ENCODE data around the gene PRDX3. TPM values are rescaled to one million over a fixed set of nuclear protein-coding genes. Genes with fewer than 3 reads are reported as not detected.

PRDX3 gene
- total RNA-seq, 6 experiments from 2014 or later = 171 to 235 (median 194) TPM

DNA sequence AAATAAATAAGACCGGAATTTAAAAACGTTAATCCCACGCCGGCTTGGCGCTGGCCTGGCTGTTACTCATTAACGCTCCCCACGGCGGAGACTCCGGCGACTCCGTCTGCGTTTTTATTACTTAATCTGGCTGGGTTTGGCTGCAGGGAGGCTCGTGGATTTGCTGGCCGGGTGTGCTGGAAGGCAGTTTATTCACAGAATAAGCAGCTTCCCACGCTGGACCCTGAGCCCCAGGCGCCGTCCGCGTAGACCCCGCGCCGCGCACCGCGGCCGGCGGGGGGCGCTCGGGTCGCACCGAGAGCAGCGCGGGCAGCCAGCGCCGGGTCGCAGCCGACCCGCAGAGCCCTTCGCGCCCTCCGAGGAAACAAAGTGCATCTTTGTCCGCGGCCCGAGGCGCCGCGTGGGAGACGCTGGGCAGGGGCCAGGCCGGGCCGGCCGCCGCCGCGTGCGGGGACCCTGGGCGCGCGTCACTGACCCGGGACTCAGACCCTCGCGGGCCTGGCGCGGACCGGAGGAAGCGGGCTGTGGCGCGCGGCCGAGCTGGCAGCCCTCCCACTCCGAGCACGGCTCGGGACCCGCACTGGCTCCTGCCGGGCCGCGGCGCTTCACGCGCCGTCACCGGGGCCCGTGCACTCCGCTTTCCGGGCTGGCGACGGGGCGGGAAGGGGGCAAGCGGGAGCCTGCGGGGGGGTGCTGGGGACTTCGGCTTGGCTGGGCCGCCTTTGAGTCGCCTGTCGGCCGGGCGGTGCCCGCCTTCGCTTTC is 28.2 kb upstream of the PRDX3 start:
- peak overlapping the region; percentile 97 to 99 (median 97) for H3K27ac ChIP-seq
- H3K4me3 ChIP-seq = peak overlapping the region; percentile 61 to 88 (median 84)
- intact Hi-C loops (cut with DNase I) = loop anchor here in 1 of 2 donors (10.0 kb wide), 1 partner anchor 208 kb away; no protein-coding TSS in a partner anchor
- ATAC-seq = peak; percentile 61 to 73 (median 70)
- WGBS (ENCODE audit: insufficient coverage, low coverage, low lambda C conversion rate, missing lambda C conversion rate) = 0% methylated on average over 17 of the region's 97 CpGs
- TF ChIP-seq POLR2A (IDR thresholded peaks at IDR 0.05) = no peak
- TF ChIP-seq, protein P1, sequence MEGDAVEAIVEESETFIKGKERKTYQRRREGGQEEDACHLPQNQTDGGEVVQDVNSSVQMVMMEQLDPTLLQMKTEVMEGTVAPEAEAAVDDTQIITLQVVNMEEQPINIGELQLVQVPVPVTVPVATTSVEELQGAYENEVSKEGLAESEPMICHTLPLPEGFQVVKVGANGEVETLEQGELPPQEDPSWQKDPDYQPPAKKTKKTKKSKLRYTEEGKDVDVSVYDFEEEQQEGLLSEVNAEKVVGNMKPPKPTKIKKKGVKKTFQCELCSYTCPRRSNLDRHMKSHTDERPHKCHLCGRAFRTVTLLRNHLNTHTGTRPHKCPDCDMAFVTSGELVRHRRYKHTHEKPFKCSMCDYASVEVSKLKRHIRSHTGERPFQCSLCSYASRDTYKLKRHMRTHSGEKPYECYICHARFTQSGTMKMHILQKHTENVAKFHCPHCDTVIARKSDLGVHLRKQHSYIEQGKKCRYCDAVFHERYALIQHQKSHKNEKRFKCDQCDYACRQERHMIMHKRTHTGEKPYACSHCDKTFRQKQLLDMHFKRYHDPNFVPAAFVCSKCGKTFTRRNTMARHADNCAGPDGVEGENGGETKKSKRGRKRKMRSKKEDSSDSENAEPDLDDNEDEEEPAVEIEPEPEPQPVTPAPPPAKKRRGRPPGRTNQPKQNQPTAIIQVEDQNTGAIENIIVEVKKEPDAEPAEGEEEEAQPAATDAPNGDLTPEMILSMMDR (IDR thresholded peaks at IDR 0.05) = peak; percentile 70 to 98 (median 84)
- peaks cover 0 to 9% (median 3%) of the 10 kb centered on the region in 4 donors for H3K4me1 ChIP-seq
- no peaks in the 10 kb centered on the region for H3K36me3 ChIP-seq
- no peaks in the 10 kb centered on the region for H3K27me3 ChIP-seq
- peak; percentile 75 to 80 (median 76) for DNase-seq
- H3K9me3 ChIP-seq = no peaks in the 10 kb centered on the region

DNA sequence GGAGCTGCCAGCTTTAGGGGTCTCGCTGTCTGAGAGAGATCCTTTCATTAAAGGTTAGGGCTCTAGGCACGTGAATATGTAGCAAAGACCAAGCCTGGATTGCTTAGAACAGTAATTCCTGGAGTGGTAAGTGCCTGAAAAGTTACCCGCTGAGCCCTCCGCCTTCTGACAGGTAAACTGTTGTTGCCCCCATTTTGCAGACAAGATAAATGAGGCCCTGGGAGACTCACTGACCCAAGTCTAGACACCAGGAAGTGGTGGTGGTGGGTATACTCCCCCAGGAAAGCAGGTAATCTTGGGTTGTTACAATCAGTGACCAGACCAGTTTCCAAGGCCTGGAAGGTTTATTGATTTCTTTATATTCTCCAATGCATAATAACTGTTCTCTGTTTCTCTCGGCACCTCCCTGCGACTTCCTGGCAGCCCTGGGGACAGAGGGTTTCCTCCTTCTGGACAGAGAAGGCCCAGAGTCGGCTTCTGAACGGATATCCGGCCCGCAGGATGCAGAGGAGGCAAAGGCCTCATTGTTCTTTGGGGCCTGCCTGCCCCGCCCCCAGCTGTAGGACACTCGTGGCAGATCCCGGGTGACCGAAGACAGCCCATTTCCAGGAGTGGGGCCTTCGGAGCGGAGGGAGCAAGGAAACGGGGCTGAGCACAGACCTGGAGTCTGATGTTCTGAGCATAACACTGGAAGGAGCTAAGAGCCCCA is 27.4 kb upstream of the PRDX3 start:
- Histone ChIP-seq H3K27me3 (no peaks in the 10 kb centered on the region), H3K36me3 (no peaks in the 10 kb centered on the region), H3K4me1 (peaks cover 0 to 9% (median 3%) of the 10 kb centered on the region in 4 donors), H3K9me3 (no peaks in the 10 kb centered on the region), H3K4me3 (peak overlapping the region; percentile 61 to 88 (median 84)), H3K27ac (peak overlapping the region; percentile 97 to 99 (median 97))
- WGBS (ENCODE audit: insufficient coverage, low coverage, low lambda C conversion rate, missing lambda C conversion rate) = 27% methylated on average over 10 of the region's 17 CpGs
- DNase-seq (peak; percentile 76 to 79 (median 79)), ATAC-seq (peak; percentile 34 to 60 (median 49))
- TF ChIP-seq, protein P1 (IDR thresholded peaks at IDR 0.05) = no peak
- intact Hi-C loops (cut with DNase I) = loop anchor here in 1 of 2 donors (10.0 kb wide), 1 partner anchor 209 kb away; no protein-coding TSS in a partner anchor

DNA sequence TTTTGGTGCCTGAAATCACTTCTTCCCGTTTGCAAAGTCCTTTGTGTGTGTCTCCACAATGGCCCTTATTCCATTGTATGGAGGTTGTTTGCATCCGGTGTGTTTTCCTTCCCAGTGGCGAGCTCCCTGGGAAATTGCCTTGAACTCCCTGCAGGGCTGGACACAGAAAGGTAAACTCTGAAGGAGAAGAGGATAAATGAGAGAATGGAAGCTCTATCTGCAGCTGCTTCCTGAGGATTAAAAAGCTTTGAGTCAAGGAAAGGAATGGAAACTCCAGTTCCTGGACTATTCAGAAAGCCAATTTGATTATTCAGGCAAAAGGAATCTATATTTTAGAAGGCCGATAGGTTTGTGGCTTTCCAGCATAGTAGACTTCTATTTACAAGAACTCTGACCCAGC is 24.4 kb upstream of the PRDX3 start:
- WGBS (ENCODE audit: insufficient coverage, low coverage, low lambda C conversion rate, missing lambda C conversion rate) = 62% methylated on average over 4 of the region's 4 CpGs
- H3K27ac ChIP-seq = no peak overlapping the region
- ATAC-seq (no peak), DNase-seq (no peak)
- H3K27me3 ChIP-seq = no peaks in the 10 kb centered on the region
- H3K36me3 ChIP-seq = no peaks in the 10 kb centered on the region
- no peaks in the 10 kb centered on the region for H3K9me3 ChIP-seq
- intact Hi-C loops (cut with DNase I) = loop anchor here (5.0 to 10.0 kb wide), 2 partner anchors 212 to 214 kb away; no protein-coding TSS in a partner anchor
- peaks cover 0 to 9% (median 3%) of the 10 kb centered on the region in 4 donors for H3K4me1 ChIP-seq
- no peak overlapping the region for H3K4me3 ChIP-seq
- no peak for TF ChIP-seq POLR2A (IDR thresholded peaks at IDR 0.05)
- TF ChIP-seq, protein P1 (IDR thresholded peaks at IDR 0.05) = no peak

GRCh38 chr10:119201233-119201632 is 22.6 kb upstream of the PRDX3 start:
- TF ChIP-seq, protein P1 (IDR thresholded peaks at IDR 0.05) = no peak
- TF ChIP-seq POLR2A (IDR thresholded peaks at IDR 0.05) = no peak
- H3K27ac ChIP-seq = no peak overlapping the region
- intact Hi-C loops (cut with DNase I) = loop anchor here (5.0 to 10.0 kb wide), 2 partner anchors 214 to 216 kb away; no protein-coding TSS in a partner anchor
- 82% methylated on average over 1 of the region's 1 CpG for WGBS (ENCODE audit: insufficient coverage, low coverage, low lambda C conversion rate, missing lambda C conversion rate)
- no peak overlapping the region for H3K4me3 ChIP-seq
- no peaks in the 10 kb centered on the region for H3K27me3 ChIP-seq
- H3K9me3 ChIP-seq = no peaks in the 10 kb centered on the region
- no peaks in the 10 kb centered on the region for H3K36me3 ChIP-seq
- no peak for DNase-seq
- H3K4me1 ChIP-seq = peaks cover 0 to 7% (median 3%) of the 10 kb centered on the region in 4 donors
- no peak for ATAC-seq

Data from right lobe of liver (tissue), 6 donors.